Measurements from ENCODE around the gene CCDC158.

The CCDC158 gene

GRCh38 chr4:76272073-76272472 is 148.9 kb downstream of the CCDC158 start:
- no peak for TF ChIP-seq ZFX (IDR thresholded peaks at IDR 0.05; ENCODE audit: borderline replicate concordance)
- no peak for TF ChIP-seq CTCF (IDR thresholded peaks at IDR 0.05)
- H3K27ac ChIP-seq: no peak overlapping the region

- TF ChIP-seq CTCF (IDR thresholded peaks at IDR 0.05) (no peak), ZFX (IDR thresholded peaks at IDR 0.05; ENCODE audit: borderline replicate concordance) (no peak)
- H3K27ac ChIP-seq: no peak overlapping the region
Observed at GRCh38 chr4:76271248-76271647, 149.7 kb downstream of the CCDC158 start.

- H3K27ac ChIP-seq: no peak overlapping the region
- TF ChIP-seq ZFX (IDR thresholded peaks at IDR 0.05; ENCODE audit: borderline replicate concordance): no peak
- no peak for TF ChIP-seq CTCF (IDR thresholded peaks at IDR 0.05)
Observed at GRCh38 chr4:76270244-76271175, 150.4 kb downstream of the CCDC158 start.

- TF ChIP-seq ZFX (IDR thresholded peaks at IDR 0.05; ENCODE audit: borderline replicate concordance) (no peak), CTCF (IDR thresholded peaks at IDR 0.05) (no peak)
- H3K27ac ChIP-seq: no peak overlapping the region
Observed at GRCh38 chr4:76267811-76268210, 153.1 kb downstream of the CCDC158 start.

- H3K27ac ChIP-seq: no peak overlapping the region
- TF ChIP-seq CTCF (IDR thresholded peaks at IDR 0.05) (no peak), ZFX (IDR thresholded peaks at IDR 0.05; ENCODE audit: borderline replicate concordance) (no peak)
Observed at GRCh38 chr4:76266627-76267026, 154.3 kb downstream of the CCDC158 start.

GRCh38 chr4:76265631-76266218 is 155.2 kb downstream of the CCDC158 start:
- no peak overlapping the region for H3K27ac ChIP-seq
- TF ChIP-seq CTCF (IDR thresholded peaks at IDR 0.05) (no peak), ZFX (IDR thresholded peaks at IDR 0.05; ENCODE audit: borderline replicate concordance) (no peak)
